HG02678 (cell line): ENCODE results near the gene LIPE.

ENCODE experiments used
- ATAC-seq: cut with Tn5 transposase; IDR thresholded peaks from one replicate; pipeline ENCODE4 v1.9.1; 2021; ENCODE audit warnings: mild to moderate bottlenecking, moderate library complexity; ENCODE audit not compliant: unreplicated experiment

The LIPE gene

DNA sequence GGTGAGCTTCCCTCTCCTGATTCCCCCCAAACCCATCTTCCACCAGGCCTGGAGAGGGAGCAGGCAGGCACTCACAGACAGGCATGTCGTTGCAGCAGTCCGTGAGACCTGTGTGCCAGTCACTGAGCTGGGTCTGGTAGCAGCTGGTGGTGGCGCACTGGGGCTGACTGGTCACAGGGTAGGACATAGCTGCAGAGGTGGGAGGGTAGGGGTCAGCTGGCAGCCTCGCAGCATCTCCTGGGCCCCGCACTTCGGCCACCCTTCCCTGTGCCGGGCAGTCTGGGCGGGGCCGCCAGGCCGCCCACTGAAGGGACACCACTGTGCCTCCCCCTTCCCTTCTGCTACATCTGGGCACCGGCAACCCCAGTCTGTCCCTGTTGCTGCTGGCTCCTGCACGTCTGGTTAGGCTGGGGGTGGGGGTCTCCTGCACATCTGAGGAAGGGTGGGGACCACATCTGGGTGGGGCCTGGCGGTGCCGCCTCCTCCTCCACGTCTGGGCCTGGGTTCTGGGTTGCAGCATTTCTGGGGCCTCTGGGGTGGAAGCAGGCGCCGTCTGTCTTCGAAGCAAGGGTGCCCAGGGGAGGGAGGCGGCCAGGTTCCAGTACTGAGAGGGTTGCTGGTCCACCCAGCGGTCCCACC, 38.2 kb downstream of the LIPE start:
- ATAC-seq: no peak

DNA sequence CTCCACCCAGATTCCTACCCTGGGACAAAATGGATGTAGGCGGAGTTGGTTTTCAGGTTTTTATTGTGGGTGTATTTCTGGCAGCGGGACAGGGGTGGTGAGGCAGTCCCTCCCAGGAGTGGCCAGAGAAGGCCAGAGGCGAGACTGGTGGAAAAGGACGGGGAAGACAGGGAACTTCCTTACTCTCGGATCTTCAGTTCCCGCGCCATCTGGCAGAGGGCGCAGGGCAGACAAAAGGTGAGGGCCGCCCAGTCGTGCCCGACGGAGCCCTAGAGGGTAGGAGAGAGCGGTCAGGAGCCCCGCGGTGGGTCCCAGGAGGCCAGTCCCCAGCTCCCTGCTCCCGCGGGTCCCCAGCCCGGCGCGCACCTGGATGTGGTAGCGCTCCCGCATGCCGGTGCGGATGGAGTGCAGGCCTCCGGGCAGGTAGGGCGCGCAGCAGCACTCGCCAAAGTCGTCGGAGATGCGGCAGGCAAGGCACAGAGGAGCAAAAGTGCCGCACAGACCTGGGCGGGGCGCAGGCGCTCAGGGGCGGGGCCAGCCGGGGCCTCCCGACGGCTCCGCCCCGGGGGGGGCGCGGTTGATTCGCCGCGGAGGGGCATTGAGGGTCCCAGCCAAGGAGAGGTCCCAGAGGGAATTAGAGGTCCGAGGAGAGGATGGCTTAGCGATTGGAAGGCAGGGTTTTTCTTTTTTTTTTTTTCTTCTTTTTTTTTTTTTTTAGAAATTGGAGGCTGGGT, 40.0 kb downstream of the LIPE start:
- peak; percentile 45 for ATAC-seq

DNA sequence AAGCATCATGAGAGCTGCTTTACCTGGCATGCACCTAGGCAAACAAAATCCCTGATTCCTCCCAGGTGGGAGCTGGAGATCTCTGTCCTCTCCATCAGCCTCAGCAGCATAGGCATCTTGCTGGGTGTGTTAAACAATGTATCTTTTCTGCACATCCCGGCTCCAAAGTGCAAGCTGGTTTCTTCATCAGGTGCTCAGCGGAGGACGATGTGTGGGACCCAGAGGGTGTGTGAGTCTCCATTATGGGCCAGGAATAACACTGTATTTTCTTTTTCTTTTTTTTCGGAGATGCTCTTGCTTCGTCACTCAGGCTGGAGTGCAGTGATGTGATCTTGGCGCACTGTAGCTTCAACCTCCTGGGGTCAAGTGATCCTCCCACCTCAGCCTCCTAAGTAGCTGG, 47.0 kb downstream of the LIPE start:
- ATAC-seq: no peak

DNA sequence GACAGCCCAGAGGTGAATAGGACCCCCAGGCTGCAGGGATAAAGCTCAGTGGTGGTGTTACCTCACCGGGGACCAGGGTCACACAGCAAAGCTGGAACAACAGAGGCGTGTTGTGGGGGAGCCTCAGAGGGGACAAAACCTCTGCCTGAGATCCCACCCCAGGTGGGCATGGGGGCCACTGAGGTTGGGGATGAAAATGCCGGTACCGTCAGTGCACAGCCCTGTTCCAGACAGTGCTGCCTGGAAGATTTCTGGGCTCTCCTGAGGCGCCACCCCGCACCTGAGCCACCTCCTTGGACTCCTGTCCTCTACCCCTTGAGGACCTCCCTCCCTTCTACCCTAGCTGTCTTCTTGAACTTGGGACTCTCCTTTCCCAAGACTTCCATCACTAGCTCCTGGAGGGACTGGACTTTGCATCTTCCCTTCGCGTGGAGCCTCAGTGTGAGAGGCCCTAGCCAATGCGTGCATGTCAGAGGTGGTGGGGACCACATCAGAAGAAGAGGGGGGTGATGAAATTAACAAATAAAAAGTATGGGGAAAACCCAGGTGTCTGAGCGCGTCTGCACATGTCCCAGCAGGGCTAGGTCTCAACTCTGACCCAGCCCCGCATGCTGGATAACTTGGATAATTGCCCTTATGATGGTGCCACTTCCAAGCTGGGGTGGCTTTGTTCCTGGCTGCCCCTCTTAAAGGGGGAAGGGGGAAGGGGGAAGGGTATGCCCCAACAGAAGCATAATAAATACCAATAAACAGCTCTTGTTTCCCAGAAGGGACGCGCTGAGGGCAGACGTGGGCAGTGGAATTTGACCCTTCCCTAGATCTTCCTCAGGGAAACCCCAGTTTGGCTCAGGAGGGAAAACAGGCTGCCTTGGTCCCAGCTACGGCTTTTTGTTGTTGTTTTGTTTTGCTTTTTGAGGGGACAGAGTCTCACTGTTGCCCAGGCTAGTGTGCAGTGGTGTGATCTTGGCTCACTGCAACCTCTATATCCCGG, 48.7 kb downstream of the LIPE start:
- no peak for ATAC-seq

DNA sequence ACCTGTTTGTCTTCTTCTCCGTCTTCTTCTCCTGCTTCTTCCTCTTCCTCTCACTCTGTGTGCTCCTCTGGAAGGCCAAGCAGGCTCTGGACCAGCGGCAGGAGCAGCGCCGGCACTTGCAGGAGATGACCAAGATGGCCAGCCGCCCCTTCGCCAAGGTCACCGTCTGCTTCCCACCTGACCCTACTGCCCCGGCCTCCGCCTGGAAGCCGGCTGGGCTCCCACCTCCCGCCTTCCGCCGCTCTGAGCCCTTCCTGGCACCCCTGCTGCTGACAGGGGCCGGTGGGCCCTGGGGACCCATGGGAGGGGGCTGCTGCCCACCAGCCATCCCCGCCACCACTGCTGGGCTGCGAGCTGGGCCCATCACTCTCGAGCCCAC, 51.0 kb downstream of the LIPE start:
- ATAC-seq: no peak

DNA sequence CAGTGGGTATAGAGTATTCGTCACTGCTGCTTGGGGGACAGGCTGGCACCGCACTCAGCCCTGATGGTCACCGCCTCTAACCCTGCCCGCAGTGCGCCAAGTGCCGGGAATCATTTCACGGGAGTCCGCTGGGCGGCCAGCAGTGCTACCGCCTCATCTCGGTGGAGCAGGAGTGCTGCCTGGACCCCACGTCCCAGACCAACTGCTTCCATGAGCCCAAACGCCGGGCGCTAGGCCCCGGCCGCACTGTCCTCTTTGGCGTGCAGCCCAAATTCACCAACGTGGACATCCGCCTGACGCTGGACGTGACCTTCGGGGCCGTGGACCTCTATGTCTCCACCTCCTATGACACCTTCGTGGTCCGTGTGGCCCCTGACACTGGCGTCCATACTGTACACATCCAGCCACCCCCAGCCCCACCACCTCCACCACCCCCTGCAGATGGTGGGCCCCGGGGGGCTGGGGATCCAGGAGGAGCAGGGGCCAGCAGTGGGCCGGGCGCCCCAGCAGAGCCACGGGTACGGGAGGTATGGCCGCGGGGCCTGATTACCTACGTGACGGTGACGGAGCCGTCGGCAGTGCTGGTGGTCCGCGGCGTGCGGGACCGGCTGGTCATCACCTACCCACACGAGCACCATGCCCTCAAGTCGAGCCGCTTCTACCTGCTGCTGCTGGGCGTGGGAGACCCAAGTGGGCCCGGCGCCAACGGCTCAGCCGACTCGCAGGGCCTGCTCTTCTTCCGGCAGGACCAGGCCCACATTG, 51.6 kb downstream of the LIPE start:
- no peak for ATAC-seq

DNA sequence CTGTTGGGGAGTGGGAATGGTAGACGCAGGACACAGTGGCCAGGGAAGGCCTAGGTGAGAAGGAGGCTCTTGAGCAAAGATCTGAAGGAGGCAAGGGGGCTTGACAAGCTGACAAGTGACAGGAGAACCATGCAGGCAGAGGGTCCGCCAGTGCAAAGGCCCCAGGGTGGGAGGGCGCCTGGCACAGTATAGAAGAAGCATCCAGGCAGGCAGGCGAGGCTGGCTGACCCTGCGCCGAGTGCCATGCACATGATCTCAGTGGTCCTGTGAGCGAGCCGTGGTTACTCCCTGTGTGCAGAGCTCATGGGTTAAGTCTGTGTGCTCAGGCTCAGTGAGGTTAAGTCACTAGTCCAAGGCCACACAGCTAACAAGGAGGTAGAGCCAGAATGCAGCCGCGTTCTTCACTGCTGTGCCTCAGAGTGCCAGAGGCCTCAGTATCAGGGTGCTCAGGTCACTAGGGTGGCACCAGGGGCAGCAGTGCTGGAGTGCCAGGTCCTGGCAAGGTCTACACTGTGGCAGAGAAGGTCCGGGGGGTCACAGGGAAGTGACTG, 52.3 kb downstream of the LIPE start:
- no peak for ATAC-seq

DNA sequence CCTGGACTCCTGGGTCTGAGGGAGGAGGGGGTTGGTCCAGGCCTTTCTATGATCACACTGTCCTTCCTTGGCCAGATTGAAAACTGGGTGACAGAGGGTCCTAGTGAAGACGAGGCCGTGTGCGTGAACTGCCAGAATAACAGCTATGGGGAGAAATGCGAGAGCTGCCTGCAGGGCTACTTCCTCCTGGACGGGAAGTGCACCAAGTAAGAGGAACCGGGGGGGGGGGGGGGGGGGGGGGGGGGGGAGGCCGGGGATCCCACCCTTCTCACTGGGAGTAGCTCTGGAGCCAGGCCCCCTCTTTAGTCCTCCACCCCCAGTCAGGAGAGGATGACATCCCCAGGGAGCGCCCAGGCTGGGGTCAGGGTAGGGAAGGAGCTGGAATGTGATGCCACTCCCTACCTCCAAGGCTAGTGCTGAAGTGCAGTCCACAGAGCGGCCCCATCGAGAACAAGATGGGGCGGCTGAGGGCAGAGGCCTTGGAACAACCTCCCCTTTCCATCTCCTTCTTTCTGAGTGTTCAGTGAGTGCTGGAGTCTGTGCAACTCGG, 56.5 kb downstream of the LIPE start:
- no peak for ATAC-seq

DNA sequence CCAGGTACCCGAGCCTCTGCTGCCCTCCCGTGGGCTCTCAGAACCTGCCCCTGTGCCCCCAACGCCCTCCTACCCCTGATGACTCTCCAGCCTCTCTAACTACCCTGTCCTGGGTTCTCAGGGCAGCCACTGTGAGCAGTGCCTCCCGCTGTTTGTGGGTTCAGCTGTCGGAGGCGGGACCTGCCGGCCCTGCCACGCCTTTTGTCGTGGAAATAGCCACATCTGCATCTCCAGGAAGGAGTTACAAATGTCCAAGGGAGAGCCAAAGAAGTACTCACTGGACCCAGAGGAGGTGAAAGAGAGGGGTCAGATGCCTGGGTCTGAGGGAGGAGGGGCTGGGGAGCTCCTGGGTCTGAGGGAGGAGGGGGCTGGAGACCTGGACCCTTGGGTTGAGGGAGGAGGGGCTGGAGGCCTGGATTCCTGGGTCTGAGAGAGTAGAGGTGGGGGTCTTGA, 57.1 kb downstream of the LIPE start:
- ATAC-seq: no peak

DNA sequence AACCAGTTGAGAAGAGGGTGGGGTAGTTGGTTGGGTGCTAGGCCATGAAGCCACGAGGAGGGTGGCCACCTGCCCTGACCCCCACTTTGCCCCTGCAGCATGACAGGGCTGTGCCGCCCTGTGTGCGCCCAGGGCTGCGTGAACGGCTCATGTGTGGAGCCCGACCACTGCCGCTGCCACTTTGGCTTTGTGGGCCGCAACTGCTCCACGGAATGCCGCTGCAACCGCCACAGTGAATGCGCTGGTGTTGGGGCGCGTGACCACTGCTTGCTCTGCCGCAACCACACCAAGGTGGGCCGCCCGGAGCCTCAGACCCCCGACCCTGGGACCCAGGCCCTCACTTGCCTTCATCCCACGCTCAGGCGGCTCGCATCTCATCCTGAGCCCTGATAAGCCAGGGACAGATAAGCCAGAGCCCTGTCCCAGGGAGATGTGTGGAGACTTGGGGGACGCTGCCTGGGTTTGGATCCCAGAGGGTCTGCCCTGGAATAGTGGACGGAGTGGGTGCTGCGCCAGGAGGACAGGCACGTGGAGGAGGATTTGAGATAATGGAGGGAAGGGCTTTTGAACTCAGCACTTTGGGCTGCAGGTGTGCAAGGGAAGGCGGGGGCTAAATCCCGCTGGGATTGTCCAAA, 57.6 kb downstream of the LIPE start:
- ATAC-seq: no peak

DNA sequence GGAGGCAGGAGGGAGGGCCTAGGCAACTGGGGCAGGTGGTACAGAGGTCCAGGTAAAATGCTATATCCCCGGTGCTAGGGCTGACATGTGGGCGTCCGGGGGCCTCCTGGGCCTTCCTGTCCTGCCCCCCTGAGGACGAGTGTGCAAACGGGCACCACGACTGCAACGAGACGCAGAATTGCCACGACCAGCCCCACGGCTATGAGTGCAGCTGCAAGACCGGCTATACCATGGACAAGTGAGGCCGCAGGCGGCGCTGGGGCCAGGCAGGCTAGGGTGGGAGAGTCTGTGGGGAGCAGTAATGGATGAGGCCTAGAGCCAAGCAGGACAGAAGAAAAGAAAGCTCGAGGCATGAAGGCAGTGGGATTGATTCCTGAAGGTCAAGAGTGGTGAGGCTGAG, 58.4 kb downstream of the LIPE start:
- no peak for ATAC-seq

DNA sequence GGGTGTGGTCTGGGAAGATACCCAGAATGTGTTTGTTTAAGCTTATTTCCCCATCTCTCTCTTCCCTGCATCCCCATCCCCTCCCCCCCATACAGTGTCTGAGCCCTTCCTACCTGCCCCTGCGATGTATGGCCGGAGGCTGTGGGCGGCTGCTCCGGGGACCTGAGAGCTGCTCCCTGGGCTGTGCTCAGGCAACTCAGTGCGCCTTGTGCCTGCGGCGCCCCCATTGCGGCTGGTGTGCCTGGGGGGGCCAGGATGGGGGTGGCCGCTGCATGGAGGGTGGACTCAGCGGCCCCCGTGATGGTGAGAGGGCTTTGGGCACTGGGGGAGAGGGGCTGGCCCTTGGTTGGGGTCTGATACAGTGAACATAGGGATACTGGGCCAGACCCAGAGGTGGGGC, 58.8 kb downstream of the LIPE start:
- ATAC-seq: no peak

DNA sequence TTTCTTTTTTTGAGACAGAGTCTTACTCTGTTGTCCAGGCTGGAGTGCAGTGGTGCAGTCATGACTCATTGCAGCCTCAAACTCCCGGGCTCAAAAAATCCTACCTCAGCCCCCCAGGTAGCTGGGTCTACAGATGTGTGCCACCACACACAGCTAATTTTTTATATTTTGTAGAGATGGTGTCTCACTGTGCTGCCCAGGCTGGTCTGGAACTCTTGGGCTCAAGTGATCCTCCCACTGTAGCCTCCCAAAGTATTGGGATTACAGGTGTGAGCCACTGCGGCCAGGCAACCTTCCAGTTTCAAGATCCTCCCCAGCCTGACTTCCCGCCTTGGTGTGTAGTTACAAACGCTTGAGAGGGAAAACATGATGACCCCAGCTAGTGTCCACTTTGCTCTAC, 59.3 kb downstream of the LIPE start:
- ATAC-seq: no peak

DNA sequence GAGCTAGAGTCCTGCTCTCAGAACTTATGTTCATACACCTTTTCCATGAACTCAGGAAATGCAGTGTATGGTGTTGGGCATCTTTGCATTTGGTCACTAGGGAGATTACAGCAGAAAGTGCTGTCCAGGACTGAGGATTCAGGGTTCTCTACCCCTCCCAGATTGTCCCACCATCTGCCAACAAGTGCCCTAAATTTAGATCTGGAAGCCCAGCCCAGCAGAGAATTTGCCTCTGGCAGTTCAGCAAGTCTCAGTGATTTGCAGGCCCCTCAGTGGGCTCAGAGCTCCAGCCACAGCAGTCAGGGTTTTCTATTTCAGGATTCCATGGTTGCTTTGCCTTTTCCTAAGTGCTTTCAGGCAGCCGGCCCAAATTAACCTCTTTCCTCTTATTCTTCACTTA, 60.5 kb downstream of the LIPE start:
- ATAC-seq: no peak

DNA sequence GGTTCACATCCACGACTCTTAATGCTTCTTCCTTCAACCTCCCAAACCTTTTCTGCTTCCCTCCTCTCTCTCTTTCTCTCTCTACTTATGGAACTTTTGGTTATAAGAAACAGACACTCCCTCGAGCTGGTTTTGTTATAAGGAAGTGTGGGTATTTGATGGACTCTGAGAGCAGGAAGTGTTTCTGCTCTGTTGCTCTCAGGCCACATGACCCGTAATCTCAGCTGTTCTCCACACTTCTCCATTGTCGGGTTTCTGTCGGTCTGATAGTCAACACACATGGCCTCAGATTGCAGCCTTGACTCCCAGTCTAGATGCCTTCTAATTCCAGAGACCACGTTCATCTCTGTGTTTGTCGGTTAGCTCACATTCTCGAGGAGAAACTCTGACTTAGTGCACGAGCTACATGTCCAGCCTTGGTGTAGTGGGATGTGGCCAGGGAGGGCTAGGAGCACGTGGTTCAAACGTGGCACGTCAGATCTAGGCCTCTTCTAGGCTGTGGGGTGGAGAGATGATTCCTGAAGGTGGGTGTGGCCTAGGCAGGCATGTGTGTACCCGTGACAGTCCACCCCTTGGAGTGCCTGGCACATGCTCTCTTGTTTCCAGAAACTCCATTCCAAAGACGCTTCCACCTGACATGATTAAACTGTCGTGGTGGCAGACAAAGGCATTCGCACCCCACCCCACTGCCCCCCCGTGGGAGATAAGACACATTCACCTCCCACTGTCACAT, 63.4 kb downstream of the LIPE start:
- ATAC-seq: no peak

DNA sequence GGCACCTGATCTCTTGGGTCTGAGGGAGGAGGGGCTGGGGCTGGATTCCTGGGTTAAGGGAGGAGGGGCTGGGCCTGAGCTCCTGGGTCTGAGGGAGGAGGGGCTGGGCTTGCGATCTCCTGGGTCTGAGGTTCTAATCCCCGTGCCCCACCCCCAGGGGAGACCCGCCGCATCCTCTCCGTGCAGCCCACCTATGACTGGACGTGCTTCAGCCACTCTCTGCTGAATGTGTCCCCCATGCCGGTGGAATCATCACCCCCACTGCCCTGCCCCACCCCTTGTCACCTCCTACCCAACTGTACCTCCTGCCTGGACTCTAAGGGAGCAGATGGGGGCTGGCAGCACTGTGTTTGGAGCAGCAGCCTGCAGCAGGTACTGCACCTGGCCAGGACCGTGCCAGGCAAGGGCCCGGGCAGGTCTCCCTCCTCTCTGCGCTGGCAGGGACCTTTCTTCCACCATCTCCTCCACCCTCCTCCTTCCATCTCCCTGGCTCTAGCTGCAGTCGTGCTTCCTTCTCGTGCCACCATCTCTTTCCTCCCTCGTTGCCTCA, 64.2 kb downstream of the LIPE start:
- ATAC-seq: no peak

DNA sequence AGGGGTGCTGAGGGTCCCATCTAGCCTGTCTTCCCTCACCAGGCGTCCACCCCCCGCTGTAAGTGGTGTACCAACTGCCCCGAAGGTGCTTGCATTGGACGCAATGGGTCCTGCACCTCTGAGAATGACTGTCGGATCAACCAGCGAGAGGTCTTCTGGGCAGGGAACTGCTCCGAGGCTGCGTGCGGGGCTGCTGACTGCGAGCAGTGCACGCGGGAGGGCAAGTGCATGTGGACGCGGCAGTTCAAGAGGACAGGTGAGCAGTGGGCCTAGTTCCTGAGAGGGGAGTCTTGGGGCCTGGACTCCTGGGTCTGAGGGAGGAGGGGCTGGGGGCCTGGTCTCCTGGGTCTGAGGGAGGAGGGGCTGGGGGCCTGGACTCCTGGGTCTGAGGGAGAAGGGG, 64.8 kb downstream of the LIPE start:
- no peak for ATAC-seq

DNA sequence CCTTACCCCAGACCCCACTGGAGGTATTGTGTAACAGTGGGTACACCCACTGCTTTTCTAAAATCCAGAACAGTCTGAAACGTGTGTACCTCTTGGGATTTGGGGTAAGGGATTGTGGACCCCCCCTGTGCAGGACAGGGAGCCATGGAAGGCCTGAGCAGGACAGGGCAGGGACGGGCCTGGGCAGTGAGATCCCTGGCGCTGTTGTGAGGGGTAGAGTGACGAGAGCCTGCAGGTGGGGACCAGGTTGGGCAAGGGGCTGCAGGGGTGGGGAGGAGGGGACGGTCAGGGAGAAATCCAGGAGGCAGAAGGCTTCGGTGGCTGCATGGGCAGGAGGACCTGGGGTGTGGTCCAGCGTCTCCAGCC, 65.7 kb downstream of the LIPE start:
- no peak for ATAC-seq
